ENCODE results near the gene MSRB1. TPM values are rescaled to one million over a fixed set of nuclear protein-coding genes. Genes with fewer than 3 reads are reported as not detected.
A peak's percentile ranks its signal among the peaks of the same experiment; 100 is the strongest.

Gene MSRB1
- total RNA-seq, 1 experiment from 2014 or later, result 31.7 TPM

DNA sequence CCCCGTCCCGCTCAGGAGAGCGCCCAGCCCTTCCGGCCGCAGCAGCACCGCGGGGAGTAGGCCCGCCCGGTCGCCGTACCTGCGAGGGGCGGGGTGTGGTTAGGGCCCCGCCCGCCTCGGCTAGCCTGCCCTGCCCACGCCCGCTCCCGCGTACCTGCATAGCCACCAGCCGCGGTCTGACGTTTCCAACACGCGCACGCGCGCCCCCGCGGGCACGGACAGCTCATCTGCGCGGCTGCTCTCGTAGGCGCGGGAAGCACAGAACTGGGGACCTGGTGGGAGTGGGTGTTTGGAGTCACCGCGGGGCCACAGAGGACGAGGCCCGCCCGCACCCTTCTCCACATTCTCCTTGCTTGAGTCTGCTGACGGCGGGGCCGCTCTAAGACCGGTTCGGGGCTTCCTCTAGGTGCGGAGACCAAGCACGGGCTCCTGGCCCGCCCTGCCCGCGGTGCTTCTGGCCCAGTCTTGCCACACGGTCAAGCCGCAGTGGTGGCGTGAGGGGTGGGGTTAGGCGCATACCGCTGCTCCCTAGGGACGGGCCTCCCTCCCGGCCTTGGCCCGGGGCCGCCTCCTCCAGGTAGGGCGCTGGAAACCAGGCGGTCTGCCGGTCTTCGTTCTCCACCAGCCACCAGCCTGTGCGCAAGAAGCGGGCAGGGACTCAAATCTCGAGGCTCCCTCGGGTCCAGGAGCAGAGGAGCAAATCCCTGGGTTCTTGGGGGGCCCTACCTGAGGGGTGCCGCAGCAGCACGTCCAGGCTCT, 36.5 kb upstream of the MSRB1 start:
- peak; percentile 92 for DNase-seq (ENCODE audit: low spot score)

DNA sequence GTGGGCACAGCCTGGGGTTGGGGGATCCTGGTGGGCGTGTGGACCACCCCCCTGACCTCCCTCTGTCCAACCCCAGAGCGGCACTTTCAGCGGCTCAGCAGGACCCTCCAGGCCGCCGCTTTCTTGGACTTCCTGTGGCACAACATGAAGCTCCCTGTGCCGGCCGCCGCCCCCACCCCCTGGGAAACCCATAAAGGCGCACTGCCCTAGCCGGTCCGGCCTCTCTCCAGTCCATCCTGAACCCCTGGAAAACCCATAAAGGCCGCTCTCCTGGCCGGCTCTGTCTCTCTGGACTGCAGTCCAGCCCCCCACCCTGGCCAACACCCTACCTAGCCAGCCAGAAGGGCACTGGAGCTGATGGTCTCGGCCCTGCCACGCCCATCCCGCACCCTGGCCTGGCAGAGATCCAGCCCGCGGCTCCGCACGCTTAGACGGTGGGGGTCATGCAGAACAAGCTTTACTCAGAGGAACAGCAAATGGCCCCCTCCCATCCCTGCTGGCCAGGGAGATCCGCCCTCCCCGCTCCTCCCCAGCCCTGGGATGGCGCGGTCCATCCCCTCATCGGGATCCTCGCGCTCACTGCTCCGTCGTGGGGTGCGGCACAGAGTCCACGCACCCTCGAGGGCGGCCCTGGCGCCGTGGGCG, 35.6 kb upstream of the MSRB1 start:
- peak; percentile 35 for DNase-seq (ENCODE audit: low spot score)

DNA sequence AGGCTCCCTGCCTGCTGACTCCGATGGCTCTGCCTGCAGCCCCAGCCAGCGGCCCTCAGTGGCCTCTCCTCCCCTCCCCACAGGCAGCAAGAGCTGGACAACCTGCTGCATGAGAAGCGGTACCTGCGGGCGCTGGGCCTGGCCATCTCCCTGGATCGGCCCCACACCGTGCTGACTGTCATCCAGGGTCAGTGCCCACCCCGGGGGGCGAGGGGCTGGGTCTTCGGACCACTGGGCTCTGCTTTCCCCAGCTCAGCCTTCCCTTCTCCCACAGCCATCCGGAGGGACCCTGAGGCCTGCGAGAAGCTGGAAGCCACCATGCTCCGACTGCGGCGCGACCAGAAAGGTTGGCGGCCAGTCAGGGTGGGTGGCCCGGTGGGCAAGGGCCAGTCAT, 34.9 kb upstream of the MSRB1 start:
- no peak for DNase-seq (ENCODE audit: low spot score)

DNA sequence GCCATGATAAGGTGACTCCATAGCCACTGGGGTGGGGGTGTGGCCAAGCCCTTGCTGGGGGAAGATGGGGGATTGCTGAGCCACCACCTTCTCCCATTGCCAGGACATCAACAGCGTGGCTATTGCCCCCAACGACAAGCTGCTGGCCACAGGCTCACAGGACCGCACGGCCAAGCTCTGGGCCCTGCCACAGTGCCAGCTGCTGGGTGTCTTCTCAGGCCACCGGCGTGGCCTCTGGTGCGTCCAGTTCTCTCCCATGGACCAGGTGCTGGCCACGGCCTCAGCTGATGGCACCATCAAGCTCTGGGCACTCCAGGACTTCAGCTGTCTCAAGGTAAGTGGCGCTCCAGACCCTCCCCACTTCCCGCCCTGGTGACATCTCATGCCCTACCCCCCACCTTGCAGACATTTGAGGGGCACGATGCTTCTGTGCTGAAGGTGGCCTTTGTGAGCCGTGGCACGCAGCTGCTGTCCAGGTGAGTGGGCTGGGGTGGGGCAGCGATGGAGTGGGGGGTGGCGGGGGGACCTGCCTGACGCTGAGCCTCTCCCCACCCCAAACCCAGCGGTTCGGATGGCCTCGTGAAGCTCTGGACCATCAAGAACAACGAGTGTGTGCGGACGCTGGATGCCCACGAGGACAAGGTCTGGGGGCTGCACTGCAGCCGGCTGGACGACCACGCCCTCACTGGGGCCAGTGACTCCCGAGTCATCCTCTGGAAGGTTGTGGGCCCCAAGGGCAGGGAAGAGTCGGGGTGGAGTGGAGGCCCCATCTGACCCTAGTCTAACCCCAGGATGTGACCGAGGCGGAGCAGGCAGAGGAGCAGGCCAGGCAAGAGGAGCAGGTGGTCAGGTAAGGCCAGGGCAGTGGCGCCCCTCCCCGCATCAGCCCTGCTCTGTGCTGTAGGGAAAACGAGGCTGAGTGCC, 34.2 kb upstream of the MSRB1 start:
- no peak for DNase-seq (ENCODE audit: low spot score)

DNA sequence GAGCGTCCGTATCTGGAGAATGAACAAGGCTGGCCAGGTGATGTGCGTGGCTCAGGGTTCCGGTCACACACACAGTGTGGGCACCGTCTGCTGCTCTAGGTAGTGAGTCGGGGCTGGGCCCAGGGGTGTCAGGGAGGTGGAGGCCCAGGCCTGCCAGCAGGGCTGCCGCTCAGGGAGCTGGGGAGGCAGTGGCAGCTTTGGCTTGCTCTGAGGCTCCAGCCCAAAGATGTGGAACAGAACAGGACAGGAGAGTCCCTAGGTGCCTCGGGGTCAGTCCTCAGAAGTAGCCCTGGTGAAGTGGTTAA, 33.2 kb upstream of the MSRB1 start:
- no peak for DNase-seq (ENCODE audit: low spot score)

DNA sequence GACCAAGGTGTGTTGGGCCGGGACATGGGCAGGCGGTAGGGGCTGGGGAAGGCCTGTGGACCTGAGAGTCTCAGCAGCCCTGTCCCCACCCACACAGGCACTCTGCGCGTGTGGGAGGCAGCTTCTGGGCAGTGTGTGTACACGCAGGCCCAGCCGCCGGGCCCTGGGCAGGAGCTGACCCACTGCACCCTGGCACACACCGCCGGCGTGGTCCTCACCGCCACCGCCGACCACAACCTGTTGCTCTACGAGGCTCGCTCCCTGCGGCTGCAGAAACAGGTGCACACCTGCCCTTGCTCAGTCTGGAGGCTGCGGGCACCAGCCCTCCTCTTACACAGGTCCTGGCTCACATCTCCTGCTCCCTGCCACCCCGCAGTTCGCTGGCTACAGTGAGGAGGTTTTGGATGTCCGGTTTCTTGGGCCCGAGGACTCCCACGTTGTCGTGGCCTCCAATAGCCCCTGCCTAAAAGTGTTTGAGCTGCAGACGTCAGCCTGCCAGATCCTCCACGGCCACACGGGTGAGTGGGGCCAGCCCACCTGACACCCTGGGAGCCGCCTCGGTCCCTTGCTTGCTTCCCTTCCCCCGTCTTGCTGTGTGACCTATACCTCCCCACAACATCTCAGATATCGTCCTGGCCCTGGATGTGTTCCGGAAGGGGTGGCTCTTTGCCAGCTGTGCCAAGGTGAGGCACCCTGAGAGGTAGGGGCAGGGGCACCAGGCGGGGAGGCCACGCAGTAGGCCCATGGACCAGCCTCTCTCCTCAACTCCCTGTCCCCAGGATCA, 32.6 kb upstream of the MSRB1 start:
- DNase-seq (ENCODE audit: low spot score), result no peak

DNA sequence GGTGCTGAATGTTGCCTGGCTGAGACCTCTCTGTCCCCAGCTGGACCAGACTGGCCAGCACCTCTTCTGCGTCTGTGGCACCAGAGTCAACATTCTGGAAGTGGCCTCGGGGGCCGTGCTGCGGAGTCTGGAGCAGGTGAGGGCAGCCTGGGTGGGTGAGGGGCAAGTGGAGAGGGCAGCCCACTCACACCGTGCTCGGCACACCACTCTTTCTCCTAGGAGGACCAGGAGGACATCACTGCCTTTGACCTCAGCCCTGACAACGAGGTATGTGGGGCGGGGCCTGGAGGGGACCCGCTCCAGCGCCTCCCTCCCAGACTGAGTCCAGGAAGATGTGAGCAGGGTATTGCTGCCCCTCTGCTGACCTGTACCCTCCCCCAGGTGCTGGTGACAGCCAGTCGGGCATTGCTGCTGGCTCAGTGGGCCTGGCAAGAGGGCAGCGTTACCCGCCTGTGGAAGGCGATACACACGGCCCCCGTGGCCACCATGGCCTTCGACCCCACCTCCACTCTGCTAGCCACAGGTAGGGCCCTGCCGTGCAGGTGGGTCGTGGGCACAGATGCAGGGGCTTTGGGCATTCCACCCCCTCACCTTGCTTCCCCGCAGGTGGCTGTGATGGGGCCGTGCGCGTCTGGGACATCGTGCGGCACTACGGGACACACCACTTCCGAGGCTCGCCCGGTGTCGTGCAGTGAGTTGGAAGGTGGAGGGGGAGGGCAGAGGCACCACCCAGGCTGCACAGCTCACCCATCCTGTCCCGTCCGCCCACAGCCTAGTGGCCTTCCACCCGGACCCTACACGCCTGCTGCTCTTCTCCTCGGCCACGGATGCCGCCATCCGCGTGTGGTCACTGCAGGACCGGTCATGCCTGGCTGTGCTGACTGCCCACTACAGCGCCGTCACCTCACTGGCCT, 31.4 kb upstream of the MSRB1 start:
- no peak for DNase-seq (ENCODE audit: low spot score)

DNA sequence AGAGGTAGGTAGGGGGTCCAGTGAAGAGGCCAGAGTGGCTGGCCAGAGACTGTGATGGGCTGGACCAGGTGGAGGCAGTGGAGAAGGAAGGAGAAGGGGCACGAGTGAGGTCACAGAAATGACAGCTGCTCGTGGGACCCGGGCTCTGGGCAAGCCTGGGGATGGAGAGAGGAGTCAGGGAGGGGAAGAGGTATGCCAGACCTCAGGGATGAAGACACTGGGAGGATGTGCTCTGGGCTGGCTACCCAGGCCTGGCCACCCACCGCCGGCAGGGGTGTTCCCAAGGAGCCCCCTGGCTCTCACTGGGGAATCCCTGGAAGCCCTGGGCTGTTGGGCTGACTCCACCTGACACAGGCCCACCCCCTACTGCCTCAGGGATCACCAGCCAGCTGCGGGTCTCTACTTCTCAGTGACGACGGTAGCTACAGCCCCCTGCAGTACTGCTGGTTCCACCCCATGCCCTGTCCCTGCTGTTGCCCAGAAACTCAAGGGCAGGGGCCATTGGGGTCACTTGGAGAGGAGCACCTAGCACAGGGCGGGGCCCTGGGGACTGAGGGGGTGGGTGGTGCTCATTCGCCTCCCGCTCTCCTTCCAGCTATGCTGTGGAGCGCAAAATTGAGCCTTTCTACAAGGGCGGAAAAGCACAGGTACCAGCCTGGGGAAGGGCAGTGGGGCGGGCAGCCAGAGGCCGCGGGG, 30.6 kb upstream of the MSRB1 start:
- no peak for DNase-seq (ENCODE audit: low spot score)

DNA sequence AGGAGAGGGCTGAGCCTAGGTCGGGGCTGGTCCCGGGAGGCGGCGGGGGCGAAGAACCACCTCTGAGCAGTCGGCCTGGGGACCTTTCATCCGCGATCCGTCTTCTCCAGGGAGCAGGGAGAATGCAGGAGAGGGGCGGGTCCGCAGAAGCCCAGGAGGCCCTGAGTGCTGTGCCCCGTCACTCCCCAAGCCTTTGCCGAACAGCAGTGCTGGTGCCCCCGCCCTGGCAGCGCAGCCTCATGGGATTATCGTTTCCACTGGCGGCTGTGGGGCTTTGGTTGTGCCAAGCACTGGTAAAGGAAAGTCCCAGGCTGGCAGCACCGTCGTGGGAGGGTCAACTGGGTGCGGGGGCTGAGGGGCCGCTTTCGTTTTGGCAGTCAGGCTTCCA, 29.5 kb upstream of the MSRB1 start:
- DNase-seq (ENCODE audit: low spot score), result peak; percentile 51

DNA sequence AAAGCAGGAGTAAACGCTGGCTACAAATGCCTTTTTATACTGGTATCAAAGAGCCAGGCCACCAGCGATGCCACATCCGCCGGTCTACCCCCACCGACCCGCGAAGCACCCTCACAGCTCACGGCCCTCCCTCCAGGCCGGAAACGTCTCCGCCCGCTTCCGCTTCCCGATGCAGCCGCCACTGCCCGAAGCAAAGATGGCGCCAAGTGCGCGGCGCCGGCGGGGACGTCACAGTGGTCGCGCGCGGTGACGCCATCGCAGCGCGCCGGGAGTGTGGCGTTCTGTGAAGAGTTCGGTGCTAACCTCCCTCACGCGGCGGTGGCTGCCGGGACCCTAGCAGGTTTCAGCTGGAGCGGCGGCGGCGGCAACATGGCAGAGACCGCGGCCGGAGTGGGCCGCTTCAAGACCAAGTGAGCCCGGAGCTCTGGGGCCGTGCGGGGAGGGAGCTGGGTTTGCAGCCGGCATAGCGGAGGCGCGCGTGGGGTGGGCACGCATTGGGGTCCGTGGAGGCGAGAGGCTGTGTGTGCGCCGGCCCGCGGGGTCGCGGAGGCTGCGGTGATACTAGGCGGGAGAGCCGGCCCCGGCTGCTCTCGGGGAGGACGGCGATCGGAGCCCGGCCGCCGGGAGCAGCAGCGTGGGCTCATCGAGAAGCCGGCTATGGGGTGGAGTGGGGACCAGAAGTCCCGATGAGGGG, 28.9 kb upstream of the MSRB1 start, which contains the start of gene TBL3:
TSS of gene TBL3 (plus strand) at position 258 of the 694 bp plus-strand sequence. CDS start at position 370, 112 bp downstream.
- DNase-seq (ENCODE audit: low spot score), result peak; percentile 92

DNA sequence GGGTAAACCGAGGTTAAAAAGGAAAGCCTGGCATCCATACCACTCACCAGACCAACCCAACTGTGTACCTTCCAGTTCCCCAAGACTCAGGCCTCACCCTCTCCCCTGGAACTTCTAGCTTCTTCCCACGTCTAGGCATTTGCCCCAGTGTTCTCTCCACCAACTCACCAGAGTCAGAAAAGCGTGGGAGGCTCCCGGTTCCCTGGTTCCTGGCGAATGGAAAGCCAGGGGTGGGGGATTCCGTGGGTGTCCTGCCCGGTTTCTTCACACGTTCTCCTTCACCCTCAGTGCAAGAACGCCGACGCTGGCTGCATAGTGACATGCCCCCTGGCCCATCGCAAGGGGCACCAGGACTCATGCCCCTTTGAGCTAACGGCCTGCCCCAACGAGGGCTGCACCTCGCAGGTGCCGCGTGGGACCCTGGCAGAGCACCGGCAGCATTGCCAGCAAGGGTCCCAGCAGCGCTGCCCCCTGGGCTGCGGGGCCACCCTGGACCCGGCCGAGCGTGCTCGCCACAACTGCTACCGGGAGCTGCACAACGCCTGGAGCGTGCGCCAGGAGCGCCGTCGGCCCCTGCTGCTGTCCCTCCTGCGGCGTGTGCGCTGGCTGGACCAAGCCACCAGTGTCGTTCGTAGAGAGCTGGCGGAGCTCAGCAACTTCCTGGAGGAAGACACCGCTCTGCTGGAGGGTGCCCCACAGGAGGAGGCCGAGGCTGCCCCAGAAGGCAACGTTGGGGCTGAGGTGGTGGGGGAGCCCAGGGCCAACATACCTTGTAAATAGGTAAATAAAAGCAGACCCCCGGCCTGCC, 25.4 kb upstream of the MSRB1 start:
- no peak for DNase-seq (ENCODE audit: low spot score)

DNA sequence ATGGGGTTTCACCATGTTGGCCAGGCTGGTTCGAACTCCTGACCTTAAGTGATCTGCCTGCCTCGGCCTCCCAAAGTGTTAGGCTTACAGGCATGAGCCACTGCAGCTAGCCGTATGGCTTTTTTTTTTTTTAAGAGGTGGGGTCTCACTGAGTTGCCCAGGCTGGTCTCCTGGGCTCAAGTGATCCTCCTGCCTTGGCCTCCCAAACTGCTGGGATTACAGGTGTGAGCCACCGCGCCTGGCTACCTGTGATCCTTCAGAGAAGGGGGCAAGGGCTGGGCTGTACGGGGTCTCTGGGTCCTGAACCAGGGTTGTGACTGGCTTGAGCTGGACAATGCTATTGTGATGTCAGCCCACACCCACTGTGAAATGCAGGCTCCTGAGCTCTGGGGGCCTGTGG, 23.5 kb upstream of the MSRB1 start, which contains the start of gene RNF151:
TSS of gene RNF151 (plus strand) at position 397 of the 400 bp plus-strand sequence. CDS start 26 bp downstream, outside the sequence.
- DNase-seq (ENCODE audit: low spot score), result no peak

DNA sequence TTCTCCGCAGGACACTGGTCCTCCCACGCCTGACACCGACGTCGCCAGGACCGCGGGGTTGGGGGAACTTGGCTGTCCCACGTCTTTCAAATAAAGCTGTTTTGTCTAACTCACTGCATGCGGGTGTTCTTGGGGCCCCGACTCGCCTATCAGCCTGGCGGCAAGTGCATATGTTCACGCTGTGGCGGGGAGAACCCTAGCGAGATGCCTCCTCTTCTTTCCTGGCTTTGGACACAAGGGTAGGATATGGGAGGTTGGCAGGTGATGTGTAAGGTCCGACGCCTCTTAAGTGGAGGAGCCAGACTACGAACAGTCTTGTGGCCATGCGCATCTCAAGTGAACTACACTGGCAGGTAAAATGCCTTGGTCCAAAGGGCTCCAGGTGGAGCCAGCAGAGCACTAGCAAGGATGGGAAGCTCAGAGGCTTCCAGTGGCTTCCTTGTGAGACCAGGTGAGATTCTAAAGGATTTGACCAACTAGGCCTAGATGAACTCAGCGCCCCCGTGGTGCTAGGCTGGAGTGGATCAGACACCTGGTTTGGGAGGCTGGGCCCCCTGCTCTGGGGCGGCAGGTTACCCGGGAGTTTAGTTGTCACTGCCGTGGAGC, 22.5 kb upstream of the MSRB1 start:
- peak; percentile 58 for DNase-seq (ENCODE audit: low spot score)

DNA sequence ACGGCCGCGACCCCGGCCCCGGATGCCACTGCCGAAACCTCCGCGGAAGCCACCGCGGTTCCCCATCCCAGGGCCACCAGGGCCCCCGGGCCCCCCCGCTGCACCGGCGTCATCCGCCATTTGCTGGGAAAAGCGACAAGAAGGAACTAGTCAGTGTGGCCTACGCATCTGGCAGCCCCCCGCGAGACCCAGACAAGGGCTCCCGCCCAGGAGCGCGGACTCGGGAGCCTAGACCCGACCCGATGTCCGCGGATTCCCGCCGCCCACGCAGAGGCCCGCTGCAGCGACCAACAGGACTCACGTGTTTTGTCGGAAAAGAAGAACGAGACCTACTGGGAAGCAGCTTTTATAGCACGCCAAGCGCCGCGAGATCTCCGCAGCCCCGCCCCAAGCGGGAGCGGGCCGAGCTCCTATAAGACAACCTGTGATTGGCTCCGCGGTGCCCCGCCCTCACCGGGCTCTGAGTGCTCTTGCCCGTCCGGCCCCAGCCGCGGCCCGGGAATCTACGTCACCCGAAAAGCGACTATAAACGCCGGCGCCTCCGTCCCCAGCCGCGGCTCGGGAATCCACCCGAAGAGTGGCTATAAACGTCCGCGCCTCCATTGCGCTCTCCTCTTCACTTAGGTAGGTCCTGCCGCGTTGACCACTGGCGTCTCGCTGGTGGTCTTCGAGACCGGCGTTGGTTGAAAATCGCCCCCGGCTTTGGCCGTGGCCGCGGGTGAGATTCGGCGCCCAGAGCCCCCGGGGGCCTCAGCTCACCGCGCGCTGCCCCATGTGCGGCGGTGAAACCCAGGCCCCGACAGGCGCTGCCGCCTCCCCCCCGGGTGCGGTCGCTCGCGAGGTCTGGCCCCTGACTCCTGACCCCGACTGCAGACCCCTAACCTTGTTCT, 21.8 kb upstream of the MSRB1 start, which contains the start of gene RPS2:
TSS of gene RPS2 (minus strand) at position 321 of the 890 bp plus-strand sequence. CDS start at position 120, 201 bp downstream.
- DNase-seq (ENCODE audit: low spot score), result peak; percentile 100

DNA sequence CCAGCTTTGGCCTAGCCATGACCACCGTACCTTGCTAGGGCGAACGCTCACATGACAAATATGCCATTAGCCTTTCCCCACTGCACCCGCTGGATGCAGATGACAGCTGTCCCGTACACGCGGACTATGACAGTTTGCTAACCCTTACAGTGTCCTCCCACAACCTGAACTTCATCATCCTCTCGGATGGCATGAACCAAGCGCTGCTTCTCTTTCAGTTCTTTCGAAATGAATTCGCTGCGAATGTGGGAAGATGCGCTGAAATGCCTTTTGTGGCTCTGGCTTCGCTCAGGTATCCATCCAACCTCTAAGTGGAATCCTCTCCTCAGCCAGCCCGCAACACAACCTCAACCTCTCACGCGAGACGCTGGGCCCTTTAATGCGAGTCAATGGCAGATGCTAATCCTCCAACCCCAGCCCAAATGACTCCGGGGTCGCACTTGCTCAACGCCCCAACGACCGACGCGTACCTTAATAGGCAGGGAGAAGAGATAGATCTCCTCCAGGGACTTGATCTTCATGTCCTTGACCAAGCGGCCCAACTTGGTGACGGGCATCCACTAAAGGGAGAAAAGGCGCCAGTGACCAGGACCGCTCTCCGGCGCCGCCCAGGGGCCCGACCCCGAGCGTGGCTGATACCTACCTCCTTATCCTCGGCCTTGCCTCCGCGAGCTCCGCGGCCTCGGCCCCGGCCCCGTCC, 21.0 kb upstream of the MSRB1 start:
- peak; percentile 42 for DNase-seq (ENCODE audit: low spot score)
